K562 (cell line): ENCODE measurements around the gene KASH5. TPM values are rescaled to one million over a fixed set of nuclear protein-coding genes. Genes with fewer than 3 reads are reported as not detected.

Experiments used
- ARNT ChIP-seq, 2 experiments: fragments of 450-650 bp; IDR thresholded peaks; 2 replicates each; pipeline ENCODE4 v1.6.1; 2016; ENCODE audit warnings: mild to moderate bottlenecking in 1 of 2
- CCAR2 ChIP-seq: fragments of 200-400 bp; formaldehyde crosslinking; IDR thresholded peaks from 2 replicates; pipeline ENCODE4 v1.6.1; 2017; ENCODE audit warnings: mild to moderate bottlenecking, low read depth, low read length
- CREB1 ChIP-seq, 2 experiments: sonication (generic) in 1 of 2; formaldehyde crosslinking in 1 of 2; IDR thresholded peaks; 2 replicates each; pipeline versions ENCODE4 v1.6.1 to v1.8.0; 2012 to 2022; ENCODE audit warnings: inconsistent platforms in 1 of 2, mild to moderate bottlenecking in 1 of 2, missing genetic modification reagents in 1 of 2, moderate library complexity in 1 of 2
- EP400 ChIP-seq: fragments of 450-650 bp; IDR thresholded peaks from 2 replicates; pipeline ENCODE4 v1.6.1; 2017; ENCODE audit warnings: antibody characterized with exemption, mild to moderate bottlenecking, moderate library complexity
- GATAD2B ChIP-seq: fragments of 450-650 bp; IDR thresholded peaks from 2 replicates; pipeline ENCODE4 v1.6.1; 2017; ENCODE audit warnings: mild to moderate bottlenecking, borderline replicate concordance
- JUND ChIP-seq, 2 experiments: IDR thresholded peaks; 2 replicates in 1 of 2; 3 replicates in 1 of 2; pipeline ENCODE4 v1.6.1; 2011; ENCODE audit warnings: borderline replicate concordance in 2 of 2, low read depth in 2 of 2, low read length in 2 of 2, improper control_type of control experiment in 1 of 2, missing biosample characterization in 1 of 2, missing genetic modification characterization in 1 of 2, missing genetic modification reagents in 1 of 2
- KAT8 ChIP-seq: fragments of 450-650 bp; IDR thresholded peaks from 2 replicates; pipeline ENCODE4 v1.6.1; 2016; ENCODE audit warnings: low read depth, mild to moderate bottlenecking
- MCM3 ChIP-seq: fragments of 450-650 bp; IDR thresholded peaks from 2 replicates; pipeline ENCODE4 v1.6.1; 2016
- NFRKB ChIP-seq: fragments of 450-650 bp; IDR thresholded peaks from 2 replicates; pipeline ENCODE4 v1.6.1; 2016; ENCODE audit warnings: low read depth
- NRF1 ChIP-seq, 2 experiments: fragments of 450-650 bp; IDR thresholded peaks in 1 of 2; conservative IDR thresholded peaks in 1 of 2; 2 replicates each; pipeline ENCODE4 v1.6.1; 2014; ENCODE audit warnings: mild to moderate bottlenecking in 2 of 2
- OTX1 ChIP-seq: fragments of 450-650 bp; formaldehyde crosslinking; IDR thresholded peaks from 2 replicates; pipeline ENCODE4 v1.4.0; 2022; ENCODE audit warnings: mild to moderate bottlenecking
- PTRF ChIP-seq: fragments of 450-650 bp; IDR thresholded peaks from 2 replicates; pipeline ENCODE4 v1.6.1; 2016; ENCODE audit warnings: mild to moderate bottlenecking, missing genetic modification characterization, missing compliant biosample characterization
- RBFOX2 ChIP-seq: fragments of 200-400 bp; formaldehyde crosslinking; IDR thresholded peaks from 2 replicates; pipeline ENCODE4 v1.6.1; 2017; ENCODE audit warnings: low read depth, mild to moderate bottlenecking, low read length, moderate library complexity
- SMC3 ChIP-seq: conservative IDR thresholded peaks from 2 replicates; pipeline ENCODE4 v1.6.1; 2011; ENCODE audit warnings: low read depth, low read length, improper control_type of control experiment; ENCODE audit not compliant: insufficient read depth
- TBP ChIP-seq: optimal IDR thresholded peaks from 2 replicates; pipeline ENCODE3; 2011; ENCODE audit warnings: low read depth, low read length, improper control_type of control experiment
- ZFX ChIP-seq: sonication (generic); formaldehyde crosslinking; IDR thresholded peaks from 2 replicates; pipeline ENCODE4 v1.8.0; 2022; ENCODE audit warnings: mild to moderate bottlenecking, missing genetic modification reagents, moderate library complexity
- polyA plus RNA-seq, 8 experiments: library from polyadenylated mRNA; depleted of rRNA in 4 of 8; stranded (reverse) in 5 of 8; unstranded in 3 of 8; fragments of >200 nt; fragmentation: Nextera tagmentation in 2 of 8; fragmentation: Illumina TruSeq in 1 of 8; extraction: Ambion mirVana in 2 of 8; extraction: Trizol in 1 of 8; gene quantifications; 2 replicates each; pipeline versions ENCODE4 v1.2.1 to v1.2.3, GENCODE V29; 2011 to 2014; ENCODE audit warnings: inconsistent platforms in 1 of 8, missing spikeins in 1 of 8
- total RNA-seq, 7 experiments: library from RNA; depleted of rRNA in 6 of 7; stranded (reverse); fragments of >200 nt in 6 of 7; fragmentation: Illumina TruSeq in 2 of 7; extraction: Trizol in 2 of 7; gene quantifications; 2 replicates each; pipeline versions ENCODE4 v1.2.1 to v1.2.3, GENCODE V29; 2011 to 2021; ENCODE audit warnings: low replicate concordance in 1 of 7
- TF ChIP-seq, protein P1 (sequence below): fragments of 200-800 bp; sonication (Bioruptor generic); IDR thresholded peaks from 2 replicates; pipeline ENCODE4 v1.6.1; 2017; ENCODE audit warnings: missing genetic modification characterization, missing compliant biosample characterization
- TF ChIP-seq, protein P2 (sequence below): sonication (generic); formaldehyde crosslinking; IDR thresholded peaks from 2 replicates; pipeline ENCODE4 v1.8.0; 2023; ENCODE audit warnings: mild to moderate bottlenecking, missing genetic modification reagents
- TF ChIP-seq, protein P3 (sequence below): fragments of 250-450 bp; sonication (Bioruptor Pico); IDR thresholded peaks from 2 replicates; pipeline ENCODE4 v1.8.0; 2021; ENCODE audit warnings: mild to moderate bottlenecking, moderate library complexity
- TF ChIP-seq, protein P4 (sequence below): fragments of 250-450 bp; sonication (Bioruptor Pico); IDR thresholded peaks from 2 replicates; pipeline ENCODE4 v1.6.1; 2021; ENCODE audit warnings: mild to moderate bottlenecking
- TF ChIP-seq, protein P5 (sequence below): sonication (generic); IDR thresholded peaks from 2 replicates; pipeline ENCODE4 v1.6.1; 2016

Gene KASH5
- total and polyA plus RNA-seq, 9 of the 15 experiments (the other 6 are each of a cell fraction or from before 2014, with no cell fraction given) = 0.07 to 0.84 (median 0.34) TPM; not detected in 1

DNA sequence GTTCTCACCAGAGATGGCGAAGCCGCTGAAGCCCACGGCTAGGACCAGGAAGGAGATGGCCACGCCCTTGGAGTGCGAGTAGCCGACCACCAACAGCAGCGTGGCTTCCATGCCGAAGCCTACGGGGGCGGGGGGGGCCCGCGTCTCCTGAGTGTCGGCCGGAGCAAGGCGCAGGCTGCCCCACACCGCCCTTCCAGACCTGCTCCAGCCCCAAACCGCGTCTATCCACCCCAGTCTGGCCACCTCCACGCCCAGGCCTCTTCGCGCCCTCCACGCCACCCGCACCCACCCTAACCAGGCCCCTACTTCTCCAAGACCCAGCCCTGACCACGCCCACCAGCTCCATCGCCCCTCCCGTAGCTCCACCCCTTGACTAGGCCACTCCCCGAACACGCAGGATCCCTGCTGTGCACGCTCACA is 43.3 kb downstream of the KASH5 start (continued):
- TF ChIP-seq, protein P1, sequence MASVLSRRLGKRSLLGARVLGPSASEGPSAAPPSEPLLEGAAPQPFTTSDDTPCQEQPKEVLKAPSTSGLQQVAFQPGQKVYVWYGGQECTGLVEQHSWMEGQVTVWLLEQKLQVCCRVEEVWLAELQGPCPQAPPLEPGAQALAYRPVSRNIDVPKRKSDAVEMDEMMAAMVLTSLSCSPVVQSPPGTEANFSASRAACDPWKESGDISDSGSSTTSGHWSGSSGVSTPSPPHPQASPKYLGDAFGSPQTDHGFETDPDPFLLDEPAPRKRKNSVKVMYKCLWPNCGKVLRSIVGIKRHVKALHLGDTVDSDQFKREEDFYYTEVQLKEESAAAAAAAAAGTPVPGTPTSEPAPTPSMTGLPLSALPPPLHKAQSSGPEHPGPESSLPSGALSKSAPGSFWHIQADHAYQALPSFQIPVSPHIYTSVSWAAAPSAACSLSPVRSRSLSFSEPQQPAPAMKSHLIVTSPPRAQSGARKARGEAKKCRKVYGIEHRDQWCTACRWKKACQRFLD (CRISPR knock-in tag) = no peak
- TF ChIP-seq GATAD2B (no peak), PTRF (tag) (no peak), ARNT (IDR thresholded peaks at IDR 0.05) (no peak), RBFOX2 (peak; percentile 80), NRF1 (conservative IDR thresholded peaks at IDR 0.05 in 1 of 2, IDR thresholded peaks at IDR 0.05 in 1 of 2) (0 out of 4 replicates have a peak, but pooled peaks of 1 of the 2 experiments have one; percentile 35), JUND (IDR thresholded peaks at IDR 0.05; ENCODE audit: borderline replicate concordance, low read depth, low read length) (no peak), JUND (tag; IDR thresholded peaks at IDR 0.05; ENCODE audit: borderline replicate concordance, low read depth, low read length) (no peak), MCM3 (no peak), ZFX (CRISPR knock-in tag) (peak; percentile 43), KAT8 (no peak), CREB1 (IDR thresholded peaks at IDR 0.05) (no peak), CREB1 (CRISPR knock-in tag; IDR thresholded peaks at IDR 0.05) (0 out of 2 replicates have a peak, but pooled peaks have one; percentile 6), SMC3 (no peak), OTX1 (CRISPR knock-in tag) (no peak), CCAR2 (no peak), NFRKB (0 out of 2 replicates have a peak, but pooled peaks have one; percentile 7), EP400 (peak; percentile 65; the same call in 1 of the 2 replicates), TBP (peak; percentile 64)
- TF ChIP-seq, protein P2, sequence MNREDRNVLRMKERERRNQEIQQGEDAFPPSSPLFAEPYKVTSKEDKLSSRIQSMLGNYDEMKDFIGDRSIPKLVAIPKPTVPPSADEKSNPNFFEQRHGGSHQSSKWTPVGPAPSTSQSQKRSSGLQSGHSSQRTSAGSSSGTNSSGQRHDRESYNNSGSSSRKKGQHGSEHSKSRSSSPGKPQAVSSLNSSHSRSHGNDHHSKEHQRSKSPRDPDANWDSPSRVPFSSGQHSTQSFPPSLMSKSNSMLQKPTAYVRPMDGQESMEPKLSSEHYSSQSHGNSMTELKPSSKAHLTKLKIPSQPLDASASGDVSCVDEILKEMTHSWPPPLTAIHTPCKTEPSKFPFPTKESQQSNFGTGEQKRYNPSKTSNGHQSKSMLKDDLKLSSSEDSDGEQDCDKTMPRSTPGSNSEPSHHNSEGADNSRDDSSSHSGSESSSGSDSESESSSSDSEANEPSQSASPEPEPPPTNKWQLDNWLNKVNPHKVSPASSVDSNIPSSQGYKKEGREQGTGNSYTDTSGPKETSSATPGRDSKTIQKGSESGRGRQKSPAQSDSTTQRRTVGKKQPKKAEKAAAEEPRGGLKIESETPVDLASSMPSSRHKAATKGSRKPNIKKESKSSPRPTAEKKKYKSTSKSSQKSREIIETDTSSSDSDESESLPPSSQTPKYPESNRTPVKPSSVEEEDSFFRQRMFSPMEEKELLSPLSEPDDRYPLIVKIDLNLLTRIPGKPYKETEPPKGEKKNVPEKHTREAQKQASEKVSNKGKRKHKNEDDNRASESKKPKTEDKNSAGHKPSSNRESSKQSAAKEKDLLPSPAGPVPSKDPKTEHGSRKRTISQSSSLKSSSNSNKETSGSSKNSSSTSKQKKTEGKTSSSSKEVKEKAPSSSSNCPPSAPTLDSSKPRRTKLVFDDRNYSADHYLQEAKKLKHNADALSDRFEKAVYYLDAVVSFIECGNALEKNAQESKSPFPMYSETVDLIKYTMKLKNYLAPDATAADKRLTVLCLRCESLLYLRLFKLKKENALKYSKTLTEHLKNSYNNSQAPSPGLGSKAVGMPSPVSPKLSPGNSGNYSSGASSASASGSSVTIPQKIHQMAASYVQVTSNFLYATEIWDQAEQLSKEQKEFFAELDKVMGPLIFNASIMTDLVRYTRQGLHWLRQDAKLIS = 0 out of 2 replicates have a peak, but pooled peaks have one; percentile 54
- TF ChIP-seq, protein P3, sequence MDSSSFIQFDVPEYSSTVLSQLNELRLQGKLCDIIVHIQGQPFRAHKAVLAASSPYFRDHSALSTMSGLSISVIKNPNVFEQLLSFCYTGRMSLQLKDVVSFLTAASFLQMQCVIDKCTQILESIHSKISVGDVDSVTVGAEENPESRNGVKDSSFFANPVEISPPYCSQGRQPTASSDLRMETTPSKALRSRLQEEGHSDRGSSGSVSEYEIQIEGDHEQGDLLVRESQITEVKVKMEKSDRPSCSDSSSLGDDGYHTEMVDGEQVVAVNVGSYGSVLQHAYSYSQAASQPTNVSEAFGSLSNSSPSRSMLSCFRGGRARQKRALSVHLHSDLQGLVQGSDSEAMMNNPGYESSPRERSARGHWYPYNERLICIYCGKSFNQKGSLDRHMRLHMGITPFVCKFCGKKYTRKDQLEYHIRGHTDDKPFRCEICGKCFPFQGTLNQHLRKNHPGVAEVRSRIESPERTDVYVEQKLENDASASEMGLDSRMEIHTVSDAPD (CRISPR knock-in tag) = no peak
- TF ChIP-seq, protein P4, sequence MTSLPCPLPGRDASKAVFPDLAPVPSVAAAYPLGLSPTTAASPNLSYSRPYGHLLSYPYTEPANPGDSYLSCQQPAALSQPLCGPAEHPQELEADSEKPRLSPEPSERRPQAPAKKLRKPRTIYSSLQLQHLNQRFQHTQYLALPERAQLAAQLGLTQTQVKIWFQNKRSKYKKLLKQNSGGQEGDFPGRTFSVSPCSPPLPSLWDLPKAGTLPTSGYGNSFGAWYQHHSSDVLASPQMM = no peak
- TF ChIP-seq, protein P5, sequence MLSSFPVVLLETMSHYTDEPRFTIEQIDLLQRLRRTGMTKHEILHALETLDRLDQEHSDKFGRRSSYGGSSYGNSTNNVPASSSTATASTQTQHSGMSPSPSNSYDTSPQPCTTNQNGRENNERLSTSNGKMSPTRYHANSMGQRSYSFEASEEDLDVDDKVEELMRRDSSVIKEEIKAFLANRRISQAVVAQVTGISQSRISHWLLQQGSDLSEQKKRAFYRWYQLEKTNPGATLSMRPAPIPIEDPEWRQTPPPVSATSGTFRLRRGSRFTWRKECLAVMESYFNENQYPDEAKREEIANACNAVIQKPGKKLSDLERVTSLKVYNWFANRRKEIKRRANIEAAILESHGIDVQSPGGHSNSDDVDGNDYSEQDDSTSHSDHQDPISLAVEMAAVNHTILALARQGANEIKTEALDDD = no peak
